Measurements from ENCODE around the gene TCF4. TPM values are rescaled to one million over a fixed set of nuclear protein-coding genes. Genes with fewer than 3 reads are reported as not detected.

Gene TCF4
- total RNA-seq, 1 donor from 2014 or later = 115 TPM

- Histone ChIP-seq H3K9ac (ENCODE audit: low read length) (peak overlapping the region; percentile 80), H3K27me3 (ENCODE audit: insufficient read depth, low read length) (no peaks in the 10 kb centered on the region), H3K4me3 (ENCODE audit: insufficient read depth, low read depth, low read length) (no peak overlapping the region), H3K4me1 (ENCODE audit: insufficient read depth, low read length) (peaks cover 46% of the 10 kb centered on the region), H3K9me3 (ENCODE audit: insufficient read depth, low read depth, low read length) (no peaks in the 10 kb centered on the region), H3K36me3 (ENCODE audit: insufficient read depth, low read length) (no peaks in the 10 kb centered on the region), H4K20me1 (ENCODE audit: insufficient read depth, low read length) (no peaks in the 10 kb centered on the region), H3K4me2 (ENCODE audit: low read length) (peak overlapping the region; percentile 6), H3K79me2 (ENCODE audit: insufficient read depth, low read length) (peaks cover 73% of the 10 kb centered on the region), H3K27ac (ENCODE audit: low read depth, low read length) (peak overlapping the region; percentile 91), H2AFZ (ENCODE audit: low read depth, low read length) (no peak overlapping the region)
- FAIRE-seq (peak; percentile 52), DNase-seq (ENCODE audit: low read depth) (peak; percentile 84)
- Mint-ChIP-seq H3K9me3 (ENCODE audit: unreplicated experiment) (no peaks in the 10 kb centered on the region), H3K27me3 (ENCODE audit: low read depth, unreplicated experiment) (no peaks in the 10 kb centered on the region), H3K36me3 (ENCODE audit: low read depth, unreplicated experiment) (no peaks in the 10 kb centered on the region), H3K4me3 (ENCODE audit: unreplicated experiment) (no peak overlapping the region), H3K4me1 (ENCODE audit: low read depth, unreplicated experiment) (peaks cover 49% of the 10 kb centered on the region), H3K27ac (ENCODE audit: unreplicated experiment) (peak overlapping the region; percentile 8)
- TF ChIP-seq CTCF (IDR thresholded peaks at IDR 0.05; ENCODE audit: insufficient read depth, low read depth, low read length) = no peak
- no peak for TF ChIP-seq EZH2 (IDR thresholded peaks at IDR 0.05; ENCODE audit: insufficient read depth, low read length)
Measured at GRCh38 chr18:55503167-55503820, 84.7 kb downstream of the TCF4 start.

GRCh38 chr18:55501982-55502710 is 85.8 kb downstream of the TCF4 start:
- Histone ChIP-seq H3K9ac (ENCODE audit: low read length) (peak overlapping the region; percentile 80), H3K79me2 (ENCODE audit: insufficient read depth, low read length) (peaks cover 71% of the 10 kb centered on the region), H4K20me1 (ENCODE audit: insufficient read depth, low read length) (no peaks in the 10 kb centered on the region), H3K36me3 (ENCODE audit: insufficient read depth, low read length) (no peaks in the 10 kb centered on the region), H3K4me2 (ENCODE audit: low read length) (peak overlapping the region; percentile 76), H2AFZ (ENCODE audit: low read depth, low read length) (no peak overlapping the region), H3K9me3 (ENCODE audit: insufficient read depth, low read depth, low read length) (no peaks in the 10 kb centered on the region), H3K4me1 (ENCODE audit: insufficient read depth, low read length) (peaks cover 44% of the 10 kb centered on the region), H3K27ac (ENCODE audit: low read depth, low read length) (peak overlapping the region; percentile 91), H3K27me3 (ENCODE audit: insufficient read depth, low read length) (no peaks in the 10 kb centered on the region), H3K4me3 (ENCODE audit: insufficient read depth, low read depth, low read length) (no peak overlapping the region)
- TF ChIP-seq CTCF (IDR thresholded peaks at IDR 0.05; ENCODE audit: insufficient read depth, low read depth, low read length) = no peak
- DNase-seq (ENCODE audit: low read depth) (peak; percentile 82), FAIRE-seq (peak; percentile 9)
- peak overlapping the region; percentile 67 for H3K4me3 Mint-ChIP-seq (ENCODE audit: unreplicated experiment)
- H3K4me1 Mint-ChIP-seq (ENCODE audit: low read depth, unreplicated experiment) = peaks cover 37% of the 10 kb centered on the region
- no peaks in the 10 kb centered on the region for H3K27me3 Mint-ChIP-seq (ENCODE audit: low read depth, unreplicated experiment)
- peaks cover 3% of the 10 kb centered on the region for H3K36me3 Mint-ChIP-seq (ENCODE audit: low read depth, unreplicated experiment)
- H3K27ac Mint-ChIP-seq (ENCODE audit: unreplicated experiment) = peak overlapping the region; percentile 100
- H3K9me3 Mint-ChIP-seq (ENCODE audit: unreplicated experiment) = no peaks in the 10 kb centered on the region

- Histone ChIP-seq H4K20me1 (ENCODE audit: insufficient read depth, low read length) (no peaks in the 10 kb centered on the region), H3K9me3 (ENCODE audit: insufficient read depth, low read depth, low read length) (no peaks in the 10 kb centered on the region), H3K4me2 (ENCODE audit: low read length) (peak overlapping the region; percentile 76), H2AFZ (ENCODE audit: low read depth, low read length) (no peak overlapping the region), H3K27ac (ENCODE audit: low read depth, low read length) (peak overlapping the region; percentile 91), H3K4me3 (ENCODE audit: insufficient read depth, low read depth, low read length) (no peak overlapping the region), H3K27me3 (ENCODE audit: insufficient read depth, low read length) (no peaks in the 10 kb centered on the region), H3K36me3 (ENCODE audit: insufficient read depth, low read length) (no peaks in the 10 kb centered on the region), H3K79me2 (ENCODE audit: insufficient read depth, low read length) (peaks cover 73% of the 10 kb centered on the region), H3K4me1 (ENCODE audit: insufficient read depth, low read length) (peaks cover 44% of the 10 kb centered on the region), H3K9ac (ENCODE audit: low read length) (peak overlapping the region; percentile 80)
- TF ChIP-seq EZH2 (IDR thresholded peaks at IDR 0.05; ENCODE audit: insufficient read depth, low read length) (no peak), CTCF (IDR thresholded peaks at IDR 0.05; ENCODE audit: insufficient read depth, low read depth, low read length) (no peak)
- DNase-seq (ENCODE audit: low read depth) = no peak
- H3K27me3 Mint-ChIP-seq (ENCODE audit: low read depth, unreplicated experiment) = no peaks in the 10 kb centered on the region
- no peaks in the 10 kb centered on the region for H3K9me3 Mint-ChIP-seq (ENCODE audit: unreplicated experiment)
- H3K4me3 Mint-ChIP-seq (ENCODE audit: unreplicated experiment) = peak overlapping the region; percentile 67
- FAIRE-seq = no peak
- H3K36me3 Mint-ChIP-seq (ENCODE audit: low read depth, unreplicated experiment) = peaks cover 3% of the 10 kb centered on the region
- H3K4me1 Mint-ChIP-seq (ENCODE audit: low read depth, unreplicated experiment) = peaks cover 36% of the 10 kb centered on the region
- H3K27ac Mint-ChIP-seq (ENCODE audit: unreplicated experiment) = peak overlapping the region; percentile 100
Measured at GRCh38 chr18:55501579-55501978, 86.4 kb downstream of the TCF4 start.
